Measurements from ENCODE around the gene CTNND1.

CTNND1 gene

DNA sequence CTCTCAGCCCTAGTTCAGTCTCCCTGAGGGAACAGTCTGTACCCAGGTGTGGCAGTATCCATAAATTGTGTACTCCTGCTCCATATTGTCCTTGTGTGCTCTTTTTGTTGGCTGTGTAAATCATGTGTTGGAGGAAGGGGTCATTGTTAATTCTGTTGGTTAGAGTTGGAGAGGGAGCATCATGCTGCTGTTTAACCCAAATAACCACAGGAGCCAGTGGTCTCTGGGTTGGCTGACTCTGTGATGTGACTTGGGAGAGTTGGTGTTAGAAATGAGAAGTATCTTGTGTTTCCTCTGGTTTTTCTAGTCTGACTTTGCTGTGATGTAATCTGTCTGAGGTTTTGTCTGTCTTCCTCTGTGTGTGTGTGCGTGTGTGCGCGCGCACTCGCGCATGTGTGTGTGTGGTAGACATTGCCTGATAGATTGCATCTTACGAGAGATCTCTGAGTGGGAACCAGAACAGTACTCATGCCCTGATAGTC, 30.5 kb downstream of the CTNND1 start:
- FAIRE-seq (no peak), DNase-seq (ENCODE audit: insufficient read length, low spot score) (no peak)
- no peak for TF ChIP-seq POLR2A (IDR thresholded peaks at IDR 0.05; ENCODE audit: low read depth, low read length)

DNA sequence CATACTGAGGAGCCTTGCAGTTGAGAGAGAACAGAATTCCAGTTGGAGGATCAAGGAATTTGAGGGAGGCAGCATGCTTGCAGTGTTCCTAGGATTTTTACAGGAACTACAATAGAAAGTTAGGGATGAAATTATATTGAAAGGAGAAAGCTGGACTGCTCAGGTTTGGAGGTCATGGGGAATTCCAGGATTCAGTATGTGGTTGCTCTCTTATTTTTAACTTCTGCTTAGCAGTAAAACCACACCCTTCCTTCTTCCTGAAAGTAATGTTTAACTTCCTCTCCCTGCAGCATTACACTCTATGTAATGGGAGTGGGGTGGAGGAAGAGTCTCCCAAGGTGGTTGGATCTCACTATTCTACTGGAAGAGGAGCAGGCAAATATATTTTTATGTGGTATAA, 31.3 kb downstream of the CTNND1 start:
- TF ChIP-seq POLR2A (IDR thresholded peaks at IDR 0.05; ENCODE audit: low read depth, low read length), result no peak
- DNase-seq (ENCODE audit: insufficient read length, low spot score) (no peak), FAIRE-seq (no peak)

DNA sequence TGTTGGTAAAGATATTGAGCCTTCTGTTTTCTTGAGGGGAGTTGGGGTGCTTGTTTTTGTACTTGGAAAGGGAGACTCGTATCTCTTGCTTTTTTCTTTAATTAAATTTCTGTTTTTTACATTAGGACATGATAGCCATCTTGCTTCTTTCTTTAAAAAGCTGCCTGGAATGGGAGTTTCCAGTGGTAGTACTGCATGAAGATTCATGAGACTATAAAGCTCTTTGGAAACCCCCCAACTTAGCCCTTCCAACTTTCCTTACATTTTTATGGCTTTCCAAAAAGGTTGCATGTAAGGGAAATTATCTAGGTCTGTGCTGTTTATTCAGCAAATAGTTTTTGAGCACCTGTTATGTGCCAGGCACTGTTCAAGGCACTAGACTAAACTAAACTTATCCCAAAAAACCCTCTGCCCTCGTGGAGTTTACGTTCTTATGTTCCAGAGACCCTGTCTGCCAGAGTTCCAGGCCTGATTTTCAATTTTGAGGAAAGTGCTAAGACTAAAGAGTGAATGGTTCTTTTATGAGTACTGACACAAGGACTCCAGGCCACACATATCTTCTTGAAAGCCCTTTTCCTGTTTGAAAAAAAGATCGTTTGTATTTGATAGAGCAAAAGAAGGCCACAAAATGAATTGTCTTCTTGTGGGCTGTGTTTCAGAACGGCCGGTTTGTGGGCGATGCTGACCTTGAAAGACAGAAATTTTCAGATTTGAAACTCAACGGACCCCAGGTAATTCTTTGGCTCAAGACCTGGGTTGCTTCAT, 31.9 kb downstream of the CTNND1 start:
- no peak for FAIRE-seq
- no peak for DNase-seq (ENCODE audit: insufficient read length, low spot score)
- no peak for TF ChIP-seq POLR2A (IDR thresholded peaks at IDR 0.05; ENCODE audit: low read depth, low read length)

DNA sequence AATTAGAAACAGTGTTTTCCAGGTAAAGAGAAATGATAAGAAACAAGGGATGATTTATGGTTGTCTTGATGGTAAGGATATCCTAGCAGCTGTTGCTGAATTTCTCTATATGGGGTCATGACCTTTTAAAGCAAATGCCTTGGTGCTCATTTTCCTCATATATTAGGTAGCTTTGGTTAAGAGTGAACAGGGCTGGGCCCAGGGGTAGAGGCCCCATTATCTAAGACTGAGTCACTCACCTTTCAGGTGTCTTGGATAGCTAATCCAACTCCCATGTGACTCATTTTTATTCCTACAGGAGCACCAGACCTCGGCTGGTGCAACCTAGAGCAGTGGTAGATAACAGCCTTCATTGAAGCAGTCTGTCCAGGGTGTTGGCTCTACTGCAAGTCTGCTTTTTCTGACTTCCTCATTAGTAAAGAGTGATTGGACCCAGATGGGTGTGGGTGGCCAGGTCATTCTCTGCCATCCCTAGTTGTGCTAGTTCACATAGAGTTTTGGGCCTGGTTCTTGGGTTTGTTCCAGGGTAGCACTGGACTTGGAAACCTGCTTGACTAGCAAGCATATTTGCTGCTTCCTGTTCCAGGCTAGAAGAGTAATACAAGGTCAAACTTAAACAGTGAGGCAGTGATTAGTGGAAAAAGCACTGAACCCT, 37.4 kb downstream of the CTNND1 start:
- no peak for FAIRE-seq
- no peak for TF ChIP-seq POLR2A (IDR thresholded peaks at IDR 0.05; ENCODE audit: low read depth, low read length)
- no peak for DNase-seq (ENCODE audit: insufficient read length, low spot score)

DNA sequence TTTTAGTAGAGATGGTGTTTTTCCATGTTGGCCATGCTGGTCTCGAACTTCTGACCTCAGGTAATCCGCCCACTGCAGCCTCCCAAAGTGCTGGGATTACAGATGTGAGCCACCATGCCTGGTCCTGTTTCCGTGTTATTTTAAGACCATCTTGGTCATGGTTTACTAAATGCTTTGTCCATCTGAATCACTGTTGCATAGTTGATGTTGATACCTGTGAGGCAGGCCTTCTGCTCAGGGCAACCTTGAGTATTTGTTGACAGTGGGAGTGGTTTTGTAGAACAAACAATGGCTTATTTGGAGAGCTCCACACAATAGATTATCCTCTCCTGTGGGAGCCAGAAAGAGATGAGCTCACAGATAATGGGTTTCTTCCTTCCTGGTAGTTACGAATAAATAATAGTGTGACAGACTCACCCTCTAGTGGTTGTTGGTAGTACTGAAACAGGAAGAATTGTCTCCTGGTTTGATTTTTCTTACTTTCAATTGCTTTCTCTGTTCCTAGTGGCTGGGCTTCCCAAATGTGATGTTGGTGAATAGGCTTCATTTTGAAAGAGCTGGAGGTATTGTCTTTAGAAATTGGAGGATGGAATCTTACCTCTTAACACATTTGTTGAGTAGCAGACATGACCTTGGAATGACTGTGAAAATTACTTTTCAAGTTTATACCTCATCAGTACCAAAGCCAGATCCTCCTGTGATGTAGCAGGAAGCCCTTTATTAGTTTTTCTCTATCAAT, 39.0 kb downstream of the CTNND1 start:
- no peak for TF ChIP-seq POLR2A (IDR thresholded peaks at IDR 0.05; ENCODE audit: low read depth, low read length)
- peak; percentile 45 for DNase-seq (ENCODE audit: insufficient read length, low spot score)
- FAIRE-seq, result peak; percentile 78

DNA sequence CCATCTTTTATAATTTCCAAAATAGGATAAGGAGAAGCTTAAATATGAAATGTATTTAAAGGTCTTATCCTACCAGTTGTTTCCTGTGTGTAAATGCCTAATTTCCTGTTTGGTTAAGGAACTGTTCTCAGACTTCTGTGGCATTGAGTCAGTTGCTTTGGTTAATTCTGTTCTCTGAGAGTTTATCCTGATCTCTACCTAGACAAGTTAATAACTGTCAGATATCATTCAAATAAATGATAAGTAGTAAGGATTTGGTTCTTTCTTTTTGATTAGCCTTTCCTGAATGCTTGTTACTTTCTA, 39.5 kb downstream of the CTNND1 start:
- FAIRE-seq, result no peak
- no peak for DNase-seq (ENCODE audit: insufficient read length, low spot score)
- TF ChIP-seq POLR2A (IDR thresholded peaks at IDR 0.05; ENCODE audit: low read depth, low read length), result no peak

DNA sequence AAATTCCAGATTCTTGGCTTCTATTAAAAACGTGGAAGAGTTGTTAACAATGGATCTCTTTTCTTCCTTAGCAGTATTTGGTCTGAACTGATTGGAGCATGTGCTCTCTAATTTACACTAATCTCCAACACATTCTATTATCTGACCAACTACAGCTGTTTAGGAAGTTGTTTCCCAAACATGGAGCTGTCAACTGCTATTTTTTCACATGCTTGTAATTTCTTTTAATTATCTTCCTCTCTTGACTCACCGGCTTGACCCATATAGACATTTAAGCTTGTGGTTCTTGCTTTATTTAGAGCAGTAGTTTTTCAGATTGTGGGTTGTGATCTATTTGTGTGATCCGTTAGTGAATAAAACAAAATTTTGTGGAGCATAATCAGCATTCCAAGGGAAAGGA, 40.8 kb downstream of the CTNND1 start:
- FAIRE-seq, result no peak
- TF ChIP-seq POLR2A (IDR thresholded peaks at IDR 0.05; ENCODE audit: low read depth, low read length), result no peak
- no peak for DNase-seq (ENCODE audit: insufficient read length, low spot score)

DNA sequence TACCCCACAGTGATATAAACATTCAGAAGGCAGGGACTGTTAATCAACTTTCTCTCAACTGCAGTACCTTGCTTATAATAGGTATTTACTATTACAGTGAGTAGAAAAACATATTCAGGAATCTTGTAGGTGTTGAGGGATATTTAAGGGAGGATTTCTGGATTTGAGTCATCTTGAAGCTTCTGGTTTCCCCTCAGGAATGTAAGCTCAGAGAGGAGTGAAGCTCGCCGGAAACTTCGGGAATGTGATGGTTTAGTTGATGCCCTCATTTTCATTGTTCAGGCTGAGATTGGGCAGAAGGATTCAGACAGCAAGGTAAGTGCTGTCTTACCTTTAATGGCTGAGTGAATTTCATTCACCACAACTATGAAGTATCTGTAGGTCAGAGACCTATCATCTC, 42.9 kb downstream of the CTNND1 start:
- TF ChIP-seq POLR2A (IDR thresholded peaks at IDR 0.05; ENCODE audit: low read depth, low read length), result no peak
- no peak for DNase-seq (ENCODE audit: insufficient read length, low spot score)
- FAIRE-seq, result no peak

DNA sequence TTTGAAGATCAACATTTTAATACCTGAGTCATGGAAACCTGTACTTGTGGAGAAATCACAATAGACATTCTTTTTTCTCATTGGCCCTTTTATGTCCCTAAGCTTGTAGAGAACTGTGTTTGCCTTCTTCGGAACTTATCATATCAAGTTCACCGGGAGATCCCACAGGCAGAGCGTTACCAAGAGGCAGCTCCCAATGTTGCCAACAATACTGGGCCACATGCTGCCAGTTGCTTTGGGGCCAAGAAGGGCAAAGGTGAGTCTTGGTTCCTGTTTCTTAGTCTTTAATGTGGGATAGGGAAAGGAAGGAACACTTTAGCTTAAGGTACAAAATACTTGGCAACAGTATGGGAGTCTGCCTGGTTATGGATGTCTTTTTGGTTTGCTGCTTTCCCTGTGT, 44.2 kb downstream of the CTNND1 start:
- DNase-seq (ENCODE audit: insufficient read length, low spot score) (no peak), FAIRE-seq (no peak)
- TF ChIP-seq POLR2A (IDR thresholded peaks at IDR 0.05; ENCODE audit: low read depth, low read length), result no peak

DNA sequence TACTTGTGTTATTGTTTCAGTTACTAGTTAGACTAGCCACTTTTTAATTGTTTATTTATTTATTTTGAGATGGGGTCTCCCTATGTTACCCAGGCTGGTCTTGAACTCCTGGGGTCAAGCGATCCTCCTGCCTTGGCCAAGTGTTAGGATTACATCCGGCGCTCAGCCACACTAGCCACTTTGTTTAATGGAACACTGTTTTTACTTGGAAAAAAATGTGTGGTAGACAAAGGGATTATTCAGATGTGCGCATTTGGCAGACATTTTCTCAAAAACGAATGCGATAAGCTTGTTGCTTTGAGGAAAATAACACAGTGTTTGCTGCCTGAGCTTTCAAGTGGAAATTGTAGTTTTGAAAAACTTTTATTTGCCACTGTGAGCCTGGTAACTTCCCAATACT, 51.0 kb downstream of the CTNND1 start:
- DNase-seq (ENCODE audit: insufficient read length, low spot score) (no peak), FAIRE-seq (no peak)
- TF ChIP-seq POLR2A (IDR thresholded peaks at IDR 0.05; ENCODE audit: low read depth, low read length), result no peak

DNA sequence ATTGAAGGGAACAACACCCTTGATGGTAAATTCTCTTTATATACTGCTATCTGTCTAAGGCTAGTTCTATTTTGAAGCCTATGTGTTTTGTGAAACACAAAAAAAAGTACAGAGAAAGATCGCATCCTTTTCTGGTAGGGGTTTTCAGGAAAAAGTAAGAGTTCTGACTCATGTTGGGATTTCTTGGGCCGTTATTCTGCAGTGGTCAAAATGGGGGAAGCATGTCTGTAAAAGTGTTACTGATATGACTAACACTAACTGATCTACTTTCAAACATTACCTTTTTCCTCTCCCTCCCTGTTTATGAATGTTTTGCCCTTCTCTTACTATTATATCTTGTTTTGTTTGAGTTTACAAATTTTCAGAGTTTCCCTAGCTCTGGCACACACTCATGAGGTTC, 53.9 kb downstream of the CTNND1 start:
- FAIRE-seq (no peak), DNase-seq (ENCODE audit: insufficient read length, low spot score) (no peak)
- TF ChIP-seq POLR2A (IDR thresholded peaks at IDR 0.05; ENCODE audit: low read depth, low read length), result no peak

DNA sequence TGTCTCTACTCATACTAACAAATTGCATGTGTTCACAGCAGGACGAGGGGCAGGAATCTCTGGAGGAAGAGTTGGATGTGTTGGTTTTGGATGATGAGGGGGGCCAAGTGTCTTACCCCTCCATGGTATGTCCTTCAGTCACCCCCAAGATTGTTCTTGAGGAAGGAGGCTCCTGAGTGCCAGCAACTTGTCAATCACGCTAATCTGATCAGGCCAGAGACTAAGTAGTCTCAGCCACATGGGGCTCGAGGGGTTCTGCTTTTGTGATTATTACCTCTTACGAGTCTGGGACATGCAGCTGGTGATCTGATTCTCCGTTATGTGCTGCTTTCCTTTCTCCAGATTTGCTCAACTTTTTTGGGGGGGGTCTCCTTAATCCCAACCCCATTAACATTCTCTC, 54.3 kb downstream of the CTNND1 start:
- no peak for TF ChIP-seq POLR2A (IDR thresholded peaks at IDR 0.05; ENCODE audit: low read depth, low read length)
- FAIRE-seq, result no peak
- no peak for DNase-seq (ENCODE audit: insufficient read length, low spot score)

DNA sequence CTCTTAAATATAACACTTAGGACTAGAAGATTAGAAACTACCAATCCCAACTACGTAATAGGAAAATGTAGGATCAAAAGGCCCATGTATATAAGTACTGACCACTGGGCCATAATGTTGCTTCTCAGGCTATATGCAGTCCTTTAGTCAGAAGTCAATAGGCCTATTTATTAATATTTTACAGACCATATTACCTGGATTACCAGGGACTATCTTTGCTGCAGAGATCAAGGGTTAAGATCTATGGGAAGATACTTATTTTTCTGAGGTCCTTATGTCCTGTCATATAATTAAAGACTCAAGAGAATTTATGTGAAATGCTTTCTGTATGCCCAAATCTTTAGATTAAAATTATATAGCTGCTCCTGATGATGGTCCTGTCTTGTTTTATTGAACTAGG, 57.2 kb downstream of the CTNND1 start:
- DNase-seq (ENCODE audit: insufficient read length, low spot score) (no peak), FAIRE-seq (no peak)
- no peak for TF ChIP-seq POLR2A (IDR thresholded peaks at IDR 0.05; ENCODE audit: low read depth, low read length)

DNA sequence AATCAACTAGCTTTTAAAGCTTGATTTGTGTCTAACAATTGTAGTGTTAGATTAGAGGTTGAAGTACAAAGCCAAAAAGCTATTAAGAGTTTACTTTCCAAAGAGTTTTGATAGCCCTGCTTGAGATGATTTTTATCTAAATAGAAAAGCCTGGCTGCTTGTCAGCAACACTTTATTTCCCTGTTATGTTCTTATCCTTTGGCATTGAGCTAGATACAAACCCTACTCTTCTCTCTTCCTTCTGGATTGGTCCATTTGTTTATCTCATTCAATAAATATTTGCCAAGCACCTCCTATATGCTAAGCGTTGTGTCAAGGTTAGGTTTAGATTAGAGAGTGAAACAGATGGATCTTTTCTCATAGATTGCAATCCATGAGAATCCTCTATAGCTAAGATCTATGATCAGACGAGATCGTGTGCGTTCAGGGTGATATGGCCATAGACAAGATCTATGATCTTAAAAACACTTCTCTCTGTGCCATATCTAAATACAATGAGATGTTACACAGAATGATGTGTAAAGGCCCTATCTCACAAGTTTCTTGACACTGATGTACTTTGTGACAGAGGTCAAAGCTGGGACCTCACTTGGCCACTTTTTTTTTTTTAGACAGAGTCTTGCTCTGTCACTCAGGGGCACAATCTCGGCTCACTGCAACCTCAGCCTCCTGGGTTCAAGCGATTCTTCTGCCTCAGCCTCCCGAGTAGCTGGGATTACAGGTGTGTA, 57.8 kb downstream of the CTNND1 start:
- FAIRE-seq (no peak), DNase-seq (ENCODE audit: insufficient read length, low spot score) (no peak)
- no peak for TF ChIP-seq POLR2A (IDR thresholded peaks at IDR 0.05; ENCODE audit: low read depth, low read length)

Data from H54 (cell line).